Measurements from ENCODE around the gene CHRM4. TPM values are rescaled to one million over a fixed set of nuclear protein-coding genes. Genes with fewer than 3 reads are reported as not detected.

Gene CHRM4
- total and polyA plus RNA-seq, 2 of the 13 experiments (the other 11 are each of a cell fraction or from before 2014, with no cell fraction given) = 0.13 to 0.21 TPM

GRCh38 chr11:46389450-46390330 lies 1.9 kb downstream of the CHRM4 start (continued):
- TF ChIP-seq ZNF619 (CRISPR knock-in tag; IDR thresholded peaks at IDR 0.05) = no peak
- peak; percentile 61; the same call in 1 of the 2 replicates for TF ChIP-seq ZNF263 (CRISPR knock-in tag; IDR thresholded peaks at IDR 0.05)
- TF ChIP-seq ZBTB38 (CRISPR knock-in tag; IDR thresholded peaks at IDR 0.05) = no peak; the same call in none of the 2 replicates
- TF ChIP-seq ZFY (CRISPR knock-in tag; IDR thresholded peaks at IDR 0.05) = peak; percentile 48; the same call in 1 of the 2 replicates
- no peak for TF ChIP-seq JUN (CRISPR knock-in tag; IDR thresholded peaks at IDR 0.05)
- no peak for TF ChIP-seq ZXDC (CRISPR knock-in tag; IDR thresholded peaks at IDR 0.05)
- 0 out of 2 replicates have a peak, but pooled peaks have one; percentile 40 for TF ChIP-seq ARID2 (CRISPR knock-in tag; IDR thresholded peaks at IDR 0.05; ENCODE audit: borderline replicate concordance)
- TF ChIP-seq ZNF530 (CRISPR knock-in tag; IDR thresholded peaks at IDR 0.05; ENCODE audit: low read depth) = no peak
- TF ChIP-seq KAT8 (CRISPR knock-in tag; IDR thresholded peaks at IDR 0.05) = peak; percentile 13; the same call in 1 of the 2 replicates
- no peak for TF ChIP-seq ZBTB44 (CRISPR knock-in tag; IDR thresholded peaks at IDR 0.05)
- TF ChIP-seq ZNF704 (CRISPR knock-in tag; IDR thresholded peaks at IDR 0.05; ENCODE audit: borderline replicate concordance) = 0 out of 2 replicates have a peak, but pooled peaks have one; percentile 21
- no peak for TF ChIP-seq ZNF354B (CRISPR knock-in tag; IDR thresholded peaks at IDR 0.05)
- TF ChIP-seq ZNF350 (CRISPR knock-in tag; IDR thresholded peaks at IDR 0.05; ENCODE audit: borderline replicate concordance, low read depth) = no peak
- no peak for TF ChIP-seq ATF3 (CRISPR knock-in tag; IDR thresholded peaks at IDR 0.05)
- no peak for TF ChIP-seq ZNF660 (CRISPR knock-in tag; IDR thresholded peaks at IDR 0.05; ENCODE audit: borderline replicate concordance, low read depth)
- no peak for TF ChIP-seq RNF2 (conservative IDR thresholded peaks at IDR 0.05; ENCODE audit: low read depth)
- TF ChIP-seq ZBTB3 (CRISPR knock-in tag; IDR thresholded peaks at IDR 0.05; ENCODE audit: borderline replicate concordance, low read depth) = no peak
- TF ChIP-seq ZMYM2 (CRISPR knock-in tag; IDR thresholded peaks at IDR 0.05) = peak; percentile 50; the same call in 1 of the 2 replicates
- TF ChIP-seq ZKSCAN5 (CRISPR knock-in tag; IDR thresholded peaks at IDR 0.05) = no peak
- TF ChIP-seq THAP9 (CRISPR knock-in tag; IDR thresholded peaks at IDR 0.05; ENCODE audit: borderline replicate concordance) = peak; percentile 64
